Measurements from ENCODE around the gene SLC5A12.

- TF ChIP-seq GATA2 (IDR thresholded peaks at IDR 0.05; ENCODE audit: low read depth, low read length) (no peak), GATA3 (IDR thresholded peaks at IDR 0.05; ENCODE audit: low read depth, low read length) (no peak)
Observed at GRCh38 chr11:26753723-26754504, 32.1 kb upstream of the SLC5A12 start.

All from SH-SY5Y (cell line).